Mucosa of stomach (tissue), 1 donor: ENCODE measurements around the gene TSPAN14.

Experiments used
- H3K27me3 ChIP-seq: one replicate; pipeline ENCODE4 v1.7.0; 2013; ENCODE audit warnings: mild to moderate bottlenecking, low read length; ENCODE audit not compliant: control insufficient read depth, insufficient read depth
- H3K36me3 ChIP-seq: one replicate; pipeline ENCODE4 v1.7.0; 2013; ENCODE audit warnings: low read length; ENCODE audit not compliant: control insufficient read depth, insufficient read depth
- H3K4me1 ChIP-seq: one replicate; pipeline ENCODE4 v1.7.0; 2013; ENCODE audit warnings: mild to moderate bottlenecking, low read length; ENCODE audit not compliant: control insufficient read depth, insufficient read depth
- H3K4me3 ChIP-seq: one replicate; pipeline ENCODE4 v1.7.0; 2013; ENCODE audit warnings: low read length
- H3K9ac ChIP-seq: one replicate; pipeline ENCODE4 v1.7.0; 2013; ENCODE audit warnings: mild to moderate bottlenecking, low read length, moderate library complexity
- H3K9me3 ChIP-seq: one replicate; pipeline ENCODE4 v1.7.0; 2013; ENCODE audit warnings: mild to moderate bottlenecking, low read length, moderate library complexity; ENCODE audit not compliant: control insufficient read depth
- donor health status: Pancreatic carcinoma.

Gene TSPAN14

DNA sequence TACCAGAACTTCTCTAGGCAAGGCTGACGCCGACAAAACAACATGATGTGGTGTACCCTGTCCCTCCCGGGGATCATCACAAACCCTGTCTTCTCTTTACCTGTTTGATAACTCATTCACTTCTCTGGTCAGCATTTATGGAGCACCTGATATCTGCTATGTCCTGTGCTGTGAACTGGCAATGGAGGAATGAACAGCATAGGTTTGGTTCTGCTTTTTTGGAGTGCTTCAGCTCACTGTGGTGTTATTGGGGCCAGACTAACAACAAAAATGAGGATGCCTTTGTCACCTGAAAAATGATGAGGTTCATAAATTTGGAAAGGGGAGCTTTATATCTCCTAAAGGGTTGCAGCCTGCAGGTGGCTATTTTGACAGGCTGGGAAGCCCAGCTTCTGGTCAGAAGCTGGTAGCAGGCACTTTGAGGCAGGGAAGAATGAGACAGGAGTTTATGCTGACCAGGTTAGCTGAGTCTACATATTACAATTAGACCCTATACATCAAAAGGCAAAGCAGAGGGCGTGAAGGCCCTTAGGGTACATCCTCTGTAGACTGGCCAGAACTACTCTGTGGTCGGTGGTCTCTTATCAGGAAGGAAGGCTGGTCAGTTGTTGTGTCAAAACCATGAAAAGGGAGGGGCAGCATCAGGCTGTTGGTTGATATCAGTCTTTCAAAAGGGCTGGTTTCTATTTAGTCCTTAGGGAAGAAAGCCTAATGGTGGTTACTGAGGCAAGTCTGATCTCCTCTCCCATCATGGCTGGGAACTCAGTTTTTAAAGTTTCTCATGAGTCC, 125.9 kb downstream of the TSPAN14 start:
- no peaks in the 10 kb centered on the region for H3K4me1 ChIP-seq
- no peak overlapping the region for H3K4me3 ChIP-seq
- H3K9ac ChIP-seq: no peak overlapping the region
- H3K9me3 ChIP-seq: no peaks in the 10 kb centered on the region
- no peaks in the 10 kb centered on the region for H3K36me3 ChIP-seq
- H3K27me3 ChIP-seq: no peaks in the 10 kb centered on the region

DNA sequence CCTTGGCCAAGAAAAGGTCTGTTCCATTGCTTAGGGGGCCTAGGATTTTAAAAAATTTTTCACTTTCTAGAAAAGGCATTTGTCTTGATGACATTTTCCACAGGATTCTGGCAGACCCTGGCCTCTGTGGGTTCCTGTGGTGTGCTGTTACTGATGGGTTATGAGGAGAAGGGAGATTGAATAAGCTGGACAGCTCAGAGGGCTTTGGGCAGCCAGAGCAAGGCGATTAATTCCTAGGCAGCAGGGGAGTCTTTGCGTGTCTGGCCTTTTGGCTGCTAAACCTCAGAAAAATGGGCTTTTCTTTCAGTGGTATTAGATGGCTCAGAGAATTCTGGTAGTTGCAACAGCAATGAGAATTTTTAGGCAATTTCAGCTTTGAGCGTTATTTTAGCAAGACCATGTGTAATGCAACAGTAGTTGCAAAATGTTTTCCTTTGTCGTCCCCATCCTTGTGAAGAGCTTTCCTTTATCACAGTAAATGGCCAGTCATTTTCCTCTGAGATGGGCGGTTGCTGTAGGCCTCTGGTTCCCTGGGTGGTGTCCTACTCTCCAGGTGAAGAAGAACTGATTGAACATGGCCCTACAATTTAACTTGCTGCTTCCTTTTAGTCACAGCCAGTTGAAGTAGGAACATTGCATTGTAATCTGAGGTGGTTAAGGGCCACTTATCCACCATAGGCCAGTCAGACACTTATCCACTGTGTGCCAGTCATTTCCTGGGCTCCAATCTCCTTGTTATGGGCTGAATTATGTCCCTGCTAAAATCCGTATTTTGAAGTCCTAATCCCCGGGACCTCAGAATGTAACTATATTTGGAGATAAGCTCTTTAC, 126.7 kb downstream of the TSPAN14 start:
- Histone ChIP-seq H3K9me3 (no peaks in the 10 kb centered on the region), H3K4me1 (no peaks in the 10 kb centered on the region), H3K9ac (no peak overlapping the region), H3K27me3 (no peaks in the 10 kb centered on the region), H3K36me3 (no peaks in the 10 kb centered on the region), H3K4me3 (no peak overlapping the region)

DNA sequence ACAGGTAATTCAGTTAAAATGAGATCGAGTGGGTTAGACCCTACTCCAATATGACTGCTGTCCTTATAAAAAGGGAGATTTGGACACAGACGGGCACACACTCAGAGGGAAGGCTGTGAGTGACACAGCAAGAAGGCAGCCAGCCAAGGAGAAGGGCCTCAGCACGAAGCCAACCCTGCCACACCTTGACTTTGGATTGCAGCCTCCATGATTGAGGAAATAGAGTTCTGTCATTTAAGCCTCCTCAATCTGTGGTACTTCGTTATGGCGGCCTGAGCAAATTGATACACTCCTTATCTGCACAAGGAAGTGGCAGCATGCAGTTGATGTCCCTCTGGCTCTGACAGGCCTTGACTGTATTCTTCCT, 127.3 kb downstream of the TSPAN14 start:
- Histone ChIP-seq H3K9ac (no peak overlapping the region), H3K36me3 (no peaks in the 10 kb centered on the region), H3K27me3 (no peaks in the 10 kb centered on the region), H3K4me1 (no peaks in the 10 kb centered on the region), H3K4me3 (no peak overlapping the region), H3K9me3 (no peaks in the 10 kb centered on the region)

DNA sequence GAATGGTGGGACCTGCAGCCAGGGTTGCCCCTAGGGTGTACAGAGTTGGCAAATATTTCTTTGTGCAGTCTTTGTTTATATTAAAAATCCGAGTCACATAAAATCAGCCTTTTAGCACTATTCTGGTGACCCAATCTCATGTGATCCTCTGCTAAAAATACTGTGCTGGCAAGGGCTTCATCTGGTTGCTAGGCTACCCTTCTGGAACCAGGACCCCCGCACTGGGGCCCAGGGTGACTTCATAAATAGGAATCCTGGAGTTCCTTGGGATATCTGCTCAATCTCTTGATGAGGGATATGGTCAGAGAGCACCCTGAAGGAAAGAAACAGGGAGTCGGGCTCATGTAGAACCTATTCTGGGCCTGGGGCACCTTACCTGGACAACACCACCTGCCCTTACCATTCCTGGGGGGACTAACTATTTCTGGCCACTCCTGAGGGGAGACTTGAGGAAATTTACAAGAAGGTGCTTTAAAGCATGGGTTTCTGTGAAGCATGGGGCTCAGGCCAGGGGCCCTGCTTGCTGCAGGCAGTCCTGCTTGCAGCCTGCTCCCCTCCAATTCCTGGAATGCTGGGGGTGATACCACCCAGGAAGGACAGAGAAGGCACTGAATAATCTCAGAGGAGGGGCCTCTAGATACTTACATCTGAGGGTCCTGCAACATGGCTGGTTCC, 128.3 kb downstream of the TSPAN14 start:
- Histone ChIP-seq H3K4me3 (no peak overlapping the region), H3K27me3 (no peaks in the 10 kb centered on the region), H3K9me3 (no peaks in the 10 kb centered on the region), H3K4me1 (no peaks in the 10 kb centered on the region), H3K9ac (no peak overlapping the region), H3K36me3 (no peaks in the 10 kb centered on the region)
